Neural progenitor cell (in vitro differentiated cells): Measurements from ENCODE around the gene WDR7. TPM values are rescaled to one million over a fixed set of nuclear protein-coding genes. Genes with fewer than 3 reads are reported as not detected.
A peak's percentile ranks its signal among the peaks of the same experiment; 100 is the strongest.

Source experiments
- DNase-seq: peaks from one replicate; pipeline ENCODE4 v3.0.0-alpha.2; 2016; ENCODE audit warnings: low spot score
- H2AFZ ChIP-seq: fragments of 200-600 bp; sonication (generic); replicated peaks from 2 replicates; pipeline ENCODE4 v1.6.1; 2016; ENCODE audit warnings: antibody characterized with exemption
- H3F3A ChIP-seq: fragments of 200-600 bp; sonication (generic); 2 replicates; pipeline ENCODE4 v1.6.1; 2016; ENCODE audit warnings: antibody characterized with exemption, low read depth
- H3K27ac ChIP-seq: fragments of 200-600 bp; sonication (generic); 2 replicates; pipeline ENCODE4 v1.5.1; 2016; ENCODE audit warnings: mild to moderate bottlenecking
- H3K27me3 ChIP-seq: fragments of 200-600 bp; sonication (generic); 2 replicates; pipeline ENCODE4 v1.6.1; 2016; ENCODE audit warnings: mild to moderate bottlenecking, moderate library complexity
- H3K36me3 ChIP-seq: fragments of 200-600 bp; sonication (generic); 2 replicates; pipeline ENCODE4 v1.5.1; 2016
- H3K4me1 ChIP-seq: fragments of 200-600 bp; sonication (generic); 2 replicates; pipeline ENCODE4 v1.6.1; 2016; ENCODE audit warnings: mixed run types
- H3K4me2 ChIP-seq: fragments of 200-600 bp; sonication (generic); 2 replicates; pipeline ENCODE4 v1.6.1; 2016
- H3K4me3 ChIP-seq: fragments of 200-600 bp; sonication (generic); 2 replicates; pipeline ENCODE4 v1.5.1; 2016
- H3K79me2 ChIP-seq: fragments of 200-600 bp; sonication (generic); 2 replicates; pipeline ENCODE4 v1.6.1; 2016; ENCODE audit warnings: low read depth
- H3K9ac ChIP-seq: fragments of 200-600 bp; sonication (generic); 2 replicates; pipeline ENCODE4 v1.6.1; 2016
- H3K9me3 ChIP-seq: fragments of 200-600 bp; sonication (generic); 2 replicates; pipeline ENCODE4 v1.5.1; 2016; ENCODE audit warnings: low read depth
- H4K20me1 ChIP-seq: fragments of 200-600 bp; sonication (generic); 2 replicates; pipeline ENCODE4 v1.6.1; 2016; ENCODE audit warnings: low read depth
- H3K27ac Mint-ChIP-seq: 3 replicates; pipeline ENCODE4 v1.8.0; 2021; ENCODE audit warnings: mixed read lengths
- H3K27me3 Mint-ChIP-seq: 2 replicates; pipeline ENCODE4 v1.8.0; 2022; ENCODE audit warnings: low read depth, mild to moderate bottlenecking, inconsistent platforms, moderate library complexity, mixed read lengths; ENCODE audit not compliant: insufficient read depth
- H3K36me3 Mint-ChIP-seq: 3 replicates; pipeline ENCODE4 v1.8.0; 2021; ENCODE audit warnings: mixed read lengths
- H3K4me1 Mint-ChIP-seq: 3 replicates; pipeline ENCODE4 v1.8.0; 2021; ENCODE audit warnings: mixed read lengths
- H3K4me3 Mint-ChIP-seq: 3 replicates; pipeline ENCODE4 v1.8.0; 2021; ENCODE audit warnings: mild to moderate bottlenecking, moderate library complexity, mixed read lengths
- H3K9me3 Mint-ChIP-seq: 3 replicates; pipeline ENCODE4 v1.8.0; 2020; ENCODE audit warnings: mixed read lengths
- CTCF ChIP-seq: fragments of 200-600 bp; sonication (generic); IDR thresholded peaks from 2 replicates; pipeline ENCODE4 v1.5.1; 2017; ENCODE audit warnings: antibody characterized with exemption, mild to moderate bottlenecking
- EZH2 ChIP-seq: fragments of 200-600 bp; sonication (generic); IDR thresholded peaks from 2 replicates; pipeline ENCODE4 v1.6.1; 2017; ENCODE audit warnings: antibody characterized with exemption, mild to moderate bottlenecking, moderate library complexity
- EZH2phosphoT487 ChIP-seq: fragments of 200-600 bp; sonication (generic); IDR thresholded peaks from 2 replicates; pipeline ENCODE4 v1.6.1; 2017; ENCODE audit warnings: antibody characterized with exemption
- total RNA-seq: library from RNA; depleted of rRNA; stranded (reverse); fragments of >200 nt; gene quantifications from 2 replicates; pipeline ENCODE4 v1.2.3, GENCODE V29; 2015; ENCODE audit warnings: low replicate concordance

The WDR7 gene
- total RNA-seq, 1 donor from 2014 or later: 12.3 TPM

- no peaks in the 10 kb centered on the region for H3K9me3 ChIP-seq
- peak overlapping the region; percentile 74 for H3K4me2 ChIP-seq
- Mint-ChIP-seq H3K36me3 (no peaks in the 10 kb centered on the region), H3K4me1 (peaks cover 36% of the 10 kb centered on the region), H3K4me3 (peak overlapping the region; percentile 78), H3K27ac (peak overlapping the region; percentile 94), H3K9me3 (no peaks in the 10 kb centered on the region), H3K27me3 (peaks cover 6% of the 10 kb centered on the region)
- no peaks in the 10 kb centered on the region for H3K36me3 ChIP-seq
- H3K4me3 ChIP-seq: peak overlapping the region; percentile 26
- no peak overlapping the region for H3K9ac ChIP-seq
- H3K4me1 ChIP-seq: peaks cover 21% of the 10 kb centered on the region
- no peaks in the 10 kb centered on the region for H4K20me1 ChIP-seq
- TF ChIP-seq EZH2phosphoT487: no peak
- TF ChIP-seq CTCF: no peak
- TF ChIP-seq EZH2: no peak
- H3K27ac ChIP-seq: peak overlapping the region; percentile 22
- no peaks in the 10 kb centered on the region for H3K79me2 ChIP-seq
- H3F3A ChIP-seq: peaks cover 11% of the 10 kb centered on the region
- peak overlapping the region; percentile 54 for H2AFZ ChIP-seq
- H3K27me3 ChIP-seq: no peaks in the 10 kb centered on the region
- peak; percentile 66 for DNase-seq
These were observed 222.4 kb downstream of the WDR7 start for GRCh38 chr18:56873441-56874140.

GRCh38 chr18:56878711-56879110 is 227.6 kb downstream of the WDR7 start:
- Mint-ChIP-seq H3K4me1 (peaks cover 13% of the 10 kb centered on the region), H3K36me3 (no peaks in the 10 kb centered on the region), H3K4me3 (no peak overlapping the region), H3K27me3 (peaks cover 1% of the 10 kb centered on the region), H3K9me3 (peaks cover 2% of the 10 kb centered on the region), H3K27ac (no peak overlapping the region)
- peaks cover under 1% of the 10 kb centered on the region for H3F3A ChIP-seq
- no peaks in the 10 kb centered on the region for H3K27me3 ChIP-seq
- no peak overlapping the region for H3K4me3 ChIP-seq
- H3K27ac ChIP-seq: no peak overlapping the region
- no peak overlapping the region for H3K9ac ChIP-seq
- peaks cover 10% of the 10 kb centered on the region for H3K4me1 ChIP-seq
- no peaks in the 10 kb centered on the region for H3K79me2 ChIP-seq
- no peaks in the 10 kb centered on the region for H3K36me3 ChIP-seq
- H3K4me2 ChIP-seq: no peak overlapping the region
- H3K9me3 ChIP-seq: no peaks in the 10 kb centered on the region
- H4K20me1 ChIP-seq: no peaks in the 10 kb centered on the region
- no peak for TF ChIP-seq EZH2
- TF ChIP-seq EZH2phosphoT487: no peak
- no peak for TF ChIP-seq CTCF
- no peak overlapping the region for H2AFZ ChIP-seq
- DNase-seq: no peak

GRCh38 chr18:56884511-56884910 is 233.4 kb downstream of the WDR7 start:
- no peak overlapping the region for H3K9ac ChIP-seq
- no peaks in the 10 kb centered on the region for H3K79me2 ChIP-seq
- no peak overlapping the region for H3K4me3 Mint-ChIP-seq
- no peak overlapping the region for H3K4me3 ChIP-seq
- peaks cover 10% of the 10 kb centered on the region for H3K9me3 Mint-ChIP-seq
- no peak for TF ChIP-seq EZH2phosphoT487
- TF ChIP-seq CTCF: no peak
- no peak for TF ChIP-seq EZH2
- H3K27ac ChIP-seq: no peak overlapping the region
- H3K36me3 Mint-ChIP-seq: peaks cover 11% of the 10 kb centered on the region
- no peaks in the 10 kb centered on the region for H3K4me1 ChIP-seq
- H4K20me1 ChIP-seq: no peaks in the 10 kb centered on the region
- H3K27me3 ChIP-seq: no peaks in the 10 kb centered on the region
- no peak overlapping the region for H2AFZ ChIP-seq
- H3K9me3 ChIP-seq: no peaks in the 10 kb centered on the region
- no peaks in the 10 kb centered on the region for H3F3A ChIP-seq
- H3K4me1 Mint-ChIP-seq: peaks cover 10% of the 10 kb centered on the region
- no peaks in the 10 kb centered on the region for H3K36me3 ChIP-seq
- DNase-seq: no peak
- H3K4me2 ChIP-seq: no peak overlapping the region
- H3K27me3 Mint-ChIP-seq: no peaks in the 10 kb centered on the region
- no peak overlapping the region for H3K27ac Mint-ChIP-seq
